Common myeloid progenitor, CD34-positive (primary cell): ENCODE measurements around the gene LIN9.
A peak's percentile ranks its signal among the peaks of the same experiment; 100 is the strongest.

Source experiments
- CTCF ChIA-PET: fragments of 350-600 bp; sonication (Branson Sonifier 250); formaldehyde crosslinking; loops from one replicate; lab custom pipeline; 2021; ENCODE audit warnings: antibody characterized with exemption; lab: Charles Lee
- POLR2A ChIA-PET: fragments of 350-600 bp; sonication (Branson Sonifier 250); formaldehyde crosslinking; loops from one replicate; lab custom pipeline; 2021; ENCODE audit warnings: antibody characterized with exemption; lab: Charles Lee
- DNase-seq, 3 donors: peaks; one replicate each; pipeline versions ENCODE4 v3.0.0 to v3.0.0-alpha.2; 2013
- H3K27ac ChIP-seq, 2 experiments: 1 replicate in 1 of 2; 2 replicates in 1 of 2; pipeline ENCODE4 v1.7.0; 2013; ENCODE audit warnings: inconsistent platforms in 2 of 2, low read length in 2 of 2, mild to moderate bottlenecking in 2 of 2, low read depth in 1 of 2, moderate library complexity in 1 of 2; ENCODE audit not compliant: severe bottlenecking in 2 of 2, insufficient read depth in 1 of 2, poor library complexity in 1 of 2
- H3K27me3 ChIP-seq, 5 experiments: replicated peaks in 2 of 5; 1 replicate in 3 of 5; 2 replicates in 2 of 5; pipeline versions ENCODE4 v1.6.1 to v1.7.0; 2013; ENCODE audit warnings: low read length in 4 of 5, mild to moderate bottlenecking in 2 of 5, moderate library complexity in 2 of 5, inconsistent platforms in 1 of 5; ENCODE audit not compliant: insufficient read depth in 5 of 5, control insufficient read depth in 4 of 5
- H3K36me3 ChIP-seq, 4 experiments: 1 replicate in 2 of 4; 2 replicates in 2 of 4; pipeline versions ENCODE4 v1.6.1 to v1.7.0; 2013; ENCODE audit warnings: low read length in 3 of 4, control low read depth in 1 of 4, mild to moderate bottlenecking in 1 of 4; ENCODE audit not compliant: control insufficient read depth in 4 of 4, insufficient read depth in 4 of 4
- H3K4me1 ChIP-seq, 4 experiments: 1 replicate in 3 of 4; 2 replicates in 1 of 4; pipeline versions ENCODE4 v1.6.1 to v1.7.1; 2013; ENCODE audit warnings: low read length in 3 of 4, mild to moderate bottlenecking in 3 of 4, control low read depth in 1 of 4, inconsistent platforms in 1 of 4, moderate library complexity in 1 of 4; ENCODE audit not compliant: control insufficient read depth in 4 of 4, insufficient read depth in 4 of 4; ENCODE audit errors: control extremely low read depth in 1 of 4
- H3K4me3 ChIP-seq, 7 experiments: 1 replicate in 4 of 7; 2 replicates in 3 of 7; pipeline versions ENCODE4 v1.5.1 to v1.7.0; 2013; ENCODE audit warnings: mild to moderate bottlenecking in 7 of 7, low read length in 6 of 7, moderate library complexity in 6 of 7, inconsistent platforms in 2 of 7, low read depth in 2 of 7, control low read depth in 1 of 7; ENCODE audit not compliant: insufficient read depth in 4 of 7, control insufficient read depth in 1 of 7; ENCODE audit errors: extremely low read depth in 1 of 7
- H3K9me3 ChIP-seq, 5 experiments: 1 replicate in 4 of 5; 2 replicates in 1 of 5; pipeline versions ENCODE4 v1.6.1 to v1.7.1; 2013; ENCODE audit warnings: low read length in 4 of 5, mild to moderate bottlenecking in 2 of 5, inconsistent platforms in 1 of 5, low read depth in 1 of 5, moderate library complexity in 1 of 5; ENCODE audit not compliant: control insufficient read depth in 4 of 5, insufficient read depth in 2 of 5; ENCODE audit errors: control extremely low read depth in 1 of 5
- WGBS: methylation state at CpG from one replicate; pipeline ENCODE4 v1.1.5; 2013; ENCODE audit not compliant: insufficient coverage; 5-methylcytosine and 5-hydroxymethylcytosine counted together

LIN9 gene

DNA sequence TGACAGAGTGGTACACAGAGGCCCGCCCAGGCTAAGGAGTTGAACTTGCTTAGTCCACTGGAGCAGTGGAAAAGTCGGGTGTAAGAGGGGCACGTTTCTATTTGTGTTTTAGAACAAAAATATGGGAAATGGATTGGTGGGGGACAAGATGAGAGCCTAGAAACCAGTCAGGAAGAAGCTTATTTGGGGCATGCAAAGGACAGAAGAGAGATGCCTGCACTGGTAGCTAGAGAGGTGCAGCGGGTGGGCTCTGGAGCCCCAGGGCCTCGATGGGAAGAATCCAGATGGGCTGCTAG is 1.2 kb upstream of the LIN9 start:
- ChIA-PET POLR2A (interaction anchor here (0.6 kb wide), 1 partner anchor 45 kb away, joined by 3 read pairs; no protein-coding TSS in a partner anchor), CTCF (interaction anchor here (0.6 to 3.3 kb wide), 10 partner anchors 7 to 476 kb away, joined by 3 to 32 read pairs (median 5); no protein-coding TSS in a partner anchor)
- Histone ChIP-seq H3K27ac (peak overlapping the region in 1 of 2 experiments; percentile 58), H3K9me3 (no peaks in the 10 kb centered on the region), H3K4me1 (peaks cover 4 to 29% (median 19%) of the 10 kb centered on the region in 4 experiments), H3K36me3 (peaks cover 0 to 4% (median 0%) of the 10 kb centered on the region in 4 experiments), H3K27me3 (no peaks in the 10 kb centered on the region), H3K4me3 (peak overlapping the region in 1 of 7 experiments; percentile 98)
- WGBS, result 90% methylated on average over 5 of the region's 5 CpGs
- no peak for DNase-seq

DNA sequence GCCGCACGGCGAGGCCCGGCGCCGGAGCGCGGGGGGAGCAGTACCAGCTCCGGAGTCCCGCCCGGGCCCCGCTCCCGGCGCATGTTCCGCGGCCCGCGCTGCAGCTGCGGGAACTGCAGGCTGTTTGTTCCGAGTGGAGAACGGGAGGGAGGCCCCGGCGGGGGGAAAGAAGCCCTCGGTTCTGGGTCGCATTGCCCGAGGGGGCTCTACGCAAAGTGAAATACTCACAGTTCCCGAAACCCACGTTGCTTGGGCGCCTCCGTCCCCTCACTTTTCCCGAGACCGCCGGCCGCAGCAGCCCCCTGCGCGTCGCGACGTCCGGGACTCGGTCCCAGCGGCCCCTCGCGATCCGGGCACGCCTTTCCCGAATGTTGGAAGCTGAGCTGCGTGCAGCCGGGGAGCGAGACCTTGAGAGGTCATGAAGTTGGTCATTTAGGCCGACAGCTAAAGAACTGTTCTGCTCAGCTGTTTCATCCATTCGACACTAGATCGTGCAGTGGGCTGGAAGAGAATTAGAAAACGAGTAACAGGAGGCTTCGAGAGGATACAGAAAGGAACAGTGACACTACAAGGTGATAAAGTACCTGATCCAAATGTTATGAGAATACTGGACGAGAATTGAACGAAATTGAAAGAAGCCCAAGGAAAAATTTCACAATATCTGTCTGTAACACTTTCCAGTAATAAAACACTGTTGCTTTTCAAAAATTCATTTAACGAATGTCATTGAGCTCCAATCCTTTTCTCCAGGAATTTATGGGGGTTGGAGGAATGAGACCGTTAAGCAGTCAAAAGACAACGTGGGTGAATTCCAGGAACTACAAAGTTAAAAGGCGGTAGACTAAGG is 657 bp upstream of the LIN9 start:
- ChIA-PET CTCF (interaction anchor here (0.6 to 3.3 kb wide), 8 partner anchors 9 to 475 kb away, joined by 3 to 32 read pairs (median 6); no protein-coding TSS in a partner anchor), POLR2A (interaction anchor here (0.6 to 1.3 kb wide), 3 partner anchors 41 to 98 kb away, joined by 3 read pairs; partner anchors contain the start of gene PARP1)
- Histone ChIP-seq H3K36me3 (peaks cover 0 to 4% (median 0%) of the 10 kb centered on the region in 4 experiments), H3K9me3 (no peaks in the 10 kb centered on the region), H3K27ac (peak overlapping the region in 1 of 2 experiments; percentile 58), H3K27me3 (no peaks in the 10 kb centered on the region), H3K4me1 (peaks cover 4 to 29% (median 19%) of the 10 kb centered on the region in 4 experiments), H3K4me3 (peak overlapping the region; percentile 80 to 100 (median 97))
- 2% methylated on average over 56 of the region's 62 CpGs for WGBS
- peak in 1 of 3 donors; percentile 79 for DNase-seq

DNA sequence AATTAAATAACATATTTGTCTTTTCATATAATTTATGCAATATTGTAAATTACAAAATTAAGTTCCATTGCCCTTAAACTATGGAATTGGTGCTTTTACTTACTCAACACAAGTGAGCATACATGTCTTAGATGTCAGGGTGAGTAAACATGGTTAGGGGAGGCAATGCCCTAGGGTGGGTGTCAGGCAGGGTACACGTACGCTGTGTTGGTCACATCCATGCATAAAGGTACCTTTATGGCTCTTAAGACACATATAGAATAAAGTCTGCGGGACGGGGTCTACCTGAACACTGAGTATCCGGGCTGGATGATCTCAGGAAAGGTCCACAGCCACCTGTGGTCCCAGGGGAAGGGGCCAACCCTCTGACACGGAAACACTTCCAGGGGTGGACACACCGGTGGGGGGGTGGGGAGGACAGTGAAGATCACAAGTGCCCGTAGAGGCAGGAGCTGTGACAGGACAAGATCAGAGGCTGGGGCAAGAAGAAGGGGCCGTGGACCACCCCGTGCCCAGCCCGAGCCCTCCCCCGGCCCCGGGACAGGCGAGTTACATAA is 720 bp downstream of the LIN9 start:
- Histone ChIP-seq H3K36me3 (peaks cover 0 to 4% (median 0%) of the 10 kb centered on the region in 4 experiments), H3K4me3 (peak overlapping the region; percentile 80 to 100 (median 97)), H3K27me3 (no peaks in the 10 kb centered on the region), H3K27ac (peak overlapping the region; percentile 58 to 88), H3K4me1 (peaks cover 4 to 29% (median 19%) of the 10 kb centered on the region in 4 experiments), H3K9me3 (no peaks in the 10 kb centered on the region)
- DNase-seq, result no peak
- POLR2A ChIA-PET, result interaction anchor here (1.1 to 1.3 kb wide), 2 partner anchors 42 to 99 kb away, joined by 3 read pairs; partner anchors contain the start of gene PARP1
- CTCF ChIA-PET, result interaction anchor here (1.1 to 3.3 kb wide), 6 partner anchors 8 to 42 kb away, joined by 3 to 32 read pairs (median 10); no protein-coding TSS in a partner anchor
- 5% methylated on average over 11 of the region's 14 CpGs for WGBS

DNA sequence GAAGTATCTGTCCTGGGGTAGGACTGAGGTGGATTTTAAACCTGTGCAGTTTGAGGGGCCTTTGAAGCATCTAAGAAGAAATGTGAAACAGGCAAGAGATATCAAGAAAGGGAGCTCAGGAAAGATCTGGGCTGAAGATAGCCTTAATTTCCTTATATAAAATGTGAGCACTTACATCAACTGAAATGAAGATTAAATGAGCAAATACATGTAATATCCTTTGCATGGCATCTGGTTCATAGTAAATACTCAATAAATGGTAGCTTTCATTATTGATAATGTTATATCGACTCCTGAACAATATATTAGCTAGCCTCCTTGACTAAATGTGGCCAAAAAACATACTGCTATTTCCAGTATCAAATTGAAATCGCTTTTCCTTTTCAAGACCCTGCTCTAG is 2.5 kb downstream of the LIN9 start:
- peaks cover 4 to 29% (median 19%) of the 10 kb centered on the region in 4 experiments for H3K4me1 ChIP-seq
- CTCF ChIA-PET, result interaction anchor here (1.0 to 2.2 kb wide), 4 partner anchors 8 to 26 kb away, joined by 3 to 15 read pairs (median 4); no protein-coding TSS in a partner anchor
- no peaks in the 10 kb centered on the region for H3K27me3 ChIP-seq
- H3K36me3 ChIP-seq, result peaks cover 0 to 8% (median under 1%) of the 10 kb centered on the region in 4 experiments
- POLR2A ChIA-PET, result interaction anchor here (0.6 kb wide), 2 partner anchors 65 to 152 kb away, joined by 4 read pairs; no protein-coding TSS in a partner anchor
- no peaks in the 10 kb centered on the region for H3K9me3 ChIP-seq
- no peak overlapping the region for H3K4me3 ChIP-seq
- H3K27ac ChIP-seq, result no peak overlapping the region
- no peak for DNase-seq
- no CpG with 5 or more reads among the region's 2 CpGs for WGBS

DNA sequence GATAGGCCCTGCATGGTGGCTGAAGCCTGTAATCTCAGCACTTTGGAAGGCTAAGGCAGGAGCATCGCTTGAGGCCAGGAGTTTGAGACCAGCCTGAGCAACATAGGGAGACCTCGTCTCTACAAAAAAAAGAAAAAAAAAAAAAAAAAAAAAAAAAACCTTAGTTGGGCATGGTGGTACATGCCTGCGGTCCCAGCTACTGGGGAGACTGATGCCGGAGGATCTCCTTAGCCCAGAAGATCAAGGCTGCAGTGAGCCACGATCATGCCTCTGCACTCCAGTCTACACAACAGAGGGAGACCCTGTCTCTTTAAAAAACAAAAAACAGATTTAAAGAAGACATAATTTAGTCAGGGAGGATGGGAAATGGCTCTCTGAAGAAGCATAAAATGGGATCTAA is 3.8 kb downstream of the LIN9 start:
- no CpG with 5 or more reads among the region's 5 CpGs for WGBS
- Histone ChIP-seq H3K9me3 (no peaks in the 10 kb centered on the region), H3K27me3 (no peaks in the 10 kb centered on the region), H3K4me3 (no peak overlapping the region), H3K27ac (no peak overlapping the region), H3K4me1 (peaks cover 4 to 27% (median 16%) of the 10 kb centered on the region in 4 experiments), H3K36me3 (peaks cover 0 to 8% (median 5%) of the 10 kb centered on the region in 4 experiments)
- DNase-seq, result no peak
- ChIA-PET POLR2A (no interaction called here), CTCF (interaction anchor here (2.3 kb wide), 1 partner anchor 12 kb away, joined by 9 read pairs; no protein-coding TSS in a partner anchor)

DNA sequence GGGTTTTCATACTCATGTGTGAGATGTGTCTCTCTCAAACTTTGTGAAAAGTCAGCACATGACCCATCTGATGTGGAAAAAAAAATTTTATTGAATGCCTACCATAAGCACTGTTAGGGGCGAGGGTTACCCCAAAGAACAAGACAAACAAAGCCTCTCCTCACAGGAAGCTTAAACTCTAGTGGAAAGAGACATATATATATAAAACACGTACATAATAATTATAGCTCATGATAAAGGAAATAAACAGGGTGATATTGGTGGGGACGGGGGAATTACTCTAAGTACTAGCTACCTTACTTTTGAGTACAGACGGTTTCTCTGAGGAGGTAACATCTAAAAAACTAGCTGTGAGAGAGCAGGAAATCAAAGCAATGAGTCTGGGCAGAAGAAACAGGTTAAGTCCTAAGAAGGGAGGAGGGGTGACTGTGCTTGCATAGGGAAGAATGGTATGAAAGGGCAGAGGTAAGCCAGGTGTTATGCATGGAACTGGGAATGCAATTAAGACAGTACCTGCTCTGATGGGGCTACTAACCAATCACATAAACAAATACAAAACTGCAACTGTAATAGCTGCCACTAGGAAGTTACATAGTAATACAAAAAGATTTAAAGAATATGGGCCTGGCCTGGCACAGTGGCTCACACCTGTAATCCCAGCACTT is 4.5 kb downstream of the LIN9 start:
- H3K9me3 ChIP-seq, result no peaks in the 10 kb centered on the region
- CTCF ChIA-PET, result interaction anchor here (1.0 to 2.3 kb wide), 3 partner anchors 10 to 35 kb away, joined by 4 to 9 read pairs (median 5); no protein-coding TSS in a partner anchor
- peaks cover 0 to 19% (median 10%) of the 10 kb centered on the region in 4 experiments for H3K4me1 ChIP-seq
- H3K27me3 ChIP-seq, result no peaks in the 10 kb centered on the region
- no peak for DNase-seq
- peaks cover 0 to 8% (median 6%) of the 10 kb centered on the region in 4 experiments for H3K36me3 ChIP-seq
- POLR2A ChIA-PET, result no interaction called here
- 89% methylated on average over 1 of the region's 4 CpGs for WGBS
- H3K27ac ChIP-seq, result no peak overlapping the region
- H3K4me3 ChIP-seq, result no peak overlapping the region
